Loucy (cell line): ENCODE results near the gene OR2H2.

Experiments
- EZH2phosphoT487 ChIP-seq: fragments of 200-600 bp; IDR thresholded peaks from 2 replicates; pipeline ENCODE4 v1.6.1; 2018; ENCODE audit warnings: antibody characterized with exemption, mild to moderate bottlenecking, moderate library complexity, borderline replicate concordance
- TF ChIP-seq, protein P1 (sequence below): fragments of 200-600 bp; sonication (generic); conservative IDR thresholded peaks from 2 replicates; pipeline ENCODE4 v1.5.1; 2014; ENCODE audit warnings: mild to moderate bottlenecking, antibody characterized with exemption, low read length

DNA sequence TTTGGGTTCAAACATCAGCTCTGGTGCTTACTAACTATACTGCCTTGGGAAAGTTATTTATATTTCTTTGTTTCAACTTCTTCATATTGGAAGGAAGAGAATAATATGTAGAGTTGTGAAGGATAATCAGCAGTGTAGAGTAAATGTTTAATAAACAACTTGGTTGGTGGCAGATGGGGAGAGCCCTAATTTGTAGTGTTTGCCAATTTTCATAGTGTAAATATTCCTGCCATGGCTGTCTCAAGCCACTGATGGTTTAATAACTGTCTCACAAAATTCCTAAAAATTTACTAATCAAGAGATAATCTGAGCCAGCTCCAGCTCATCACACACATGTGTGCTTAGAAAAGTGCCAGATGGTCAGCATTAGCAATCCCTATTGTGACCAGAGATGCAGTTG lies at the start of gene OR2H2:
- TF ChIP-seq EZH2phosphoT487: no peak
- TF ChIP-seq, protein P1, sequence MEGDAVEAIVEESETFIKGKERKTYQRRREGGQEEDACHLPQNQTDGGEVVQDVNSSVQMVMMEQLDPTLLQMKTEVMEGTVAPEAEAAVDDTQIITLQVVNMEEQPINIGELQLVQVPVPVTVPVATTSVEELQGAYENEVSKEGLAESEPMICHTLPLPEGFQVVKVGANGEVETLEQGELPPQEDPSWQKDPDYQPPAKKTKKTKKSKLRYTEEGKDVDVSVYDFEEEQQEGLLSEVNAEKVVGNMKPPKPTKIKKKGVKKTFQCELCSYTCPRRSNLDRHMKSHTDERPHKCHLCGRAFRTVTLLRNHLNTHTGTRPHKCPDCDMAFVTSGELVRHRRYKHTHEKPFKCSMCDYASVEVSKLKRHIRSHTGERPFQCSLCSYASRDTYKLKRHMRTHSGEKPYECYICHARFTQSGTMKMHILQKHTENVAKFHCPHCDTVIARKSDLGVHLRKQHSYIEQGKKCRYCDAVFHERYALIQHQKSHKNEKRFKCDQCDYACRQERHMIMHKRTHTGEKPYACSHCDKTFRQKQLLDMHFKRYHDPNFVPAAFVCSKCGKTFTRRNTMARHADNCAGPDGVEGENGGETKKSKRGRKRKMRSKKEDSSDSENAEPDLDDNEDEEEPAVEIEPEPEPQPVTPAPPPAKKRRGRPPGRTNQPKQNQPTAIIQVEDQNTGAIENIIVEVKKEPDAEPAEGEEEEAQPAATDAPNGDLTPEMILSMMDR: no peak
